Measurements from ENCODE around the gene ABHD17A.

Gene ABHD17A

DNA sequence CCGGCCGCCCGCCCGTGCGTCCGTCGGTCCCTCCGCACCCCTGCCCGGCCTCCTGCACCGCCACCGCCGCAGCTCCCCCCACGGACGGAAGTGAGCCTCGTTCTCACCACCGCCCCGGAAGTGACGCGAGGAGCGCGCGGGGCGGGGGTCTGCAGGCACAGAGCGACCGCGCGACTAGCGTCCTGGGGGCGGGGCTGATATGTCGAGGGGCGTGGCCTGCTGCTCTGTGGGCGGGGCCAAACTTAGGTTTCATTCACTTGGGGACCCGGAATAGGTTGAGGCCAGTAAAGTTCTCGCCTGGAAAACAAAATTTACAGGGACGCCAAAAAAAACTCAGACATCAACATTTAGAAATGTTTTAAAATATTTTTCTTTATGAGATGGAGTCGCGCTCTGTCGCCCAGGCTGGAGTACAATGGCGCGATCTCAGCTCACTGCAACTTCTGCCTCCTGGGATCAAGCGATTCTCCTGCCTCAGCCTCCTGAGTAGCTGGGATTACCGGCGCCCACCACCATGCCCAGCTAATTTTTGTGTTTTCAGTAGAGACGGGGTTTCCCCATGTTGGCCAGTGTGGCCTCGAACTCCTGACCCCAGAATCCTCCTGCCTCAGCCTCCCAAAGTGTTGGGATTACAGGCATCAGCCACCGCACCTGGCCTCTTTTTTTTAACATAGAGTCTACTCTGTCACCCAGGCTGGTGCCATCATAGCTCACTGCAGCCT is at the start of gene ABHD17A:
TSS of gene ABHD17A (minus strand) at position 99 of the 722 bp plus-strand sequence. CDS start 3,930 bp downstream, outside the sequence.
- peak; percentile 72 to 82 for DNase-seq

DNA sequence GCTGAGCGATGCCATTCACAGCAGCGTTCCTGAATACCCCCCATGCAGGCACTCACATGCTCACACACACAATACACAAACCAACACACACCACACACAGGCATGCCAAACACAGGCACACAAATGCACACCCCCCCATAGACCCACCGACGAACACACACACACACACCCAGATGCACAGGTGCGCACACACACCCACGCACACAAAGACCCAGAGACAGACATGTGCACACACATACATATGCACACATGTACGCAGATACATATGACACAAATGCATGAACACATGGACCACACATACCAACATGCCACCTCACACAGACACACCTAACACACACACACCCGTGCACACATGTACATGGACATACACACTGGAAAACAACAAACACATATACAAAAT is 48.6 kb upstream of the ABHD17A start:
- no peak for DNase-seq

DNA sequence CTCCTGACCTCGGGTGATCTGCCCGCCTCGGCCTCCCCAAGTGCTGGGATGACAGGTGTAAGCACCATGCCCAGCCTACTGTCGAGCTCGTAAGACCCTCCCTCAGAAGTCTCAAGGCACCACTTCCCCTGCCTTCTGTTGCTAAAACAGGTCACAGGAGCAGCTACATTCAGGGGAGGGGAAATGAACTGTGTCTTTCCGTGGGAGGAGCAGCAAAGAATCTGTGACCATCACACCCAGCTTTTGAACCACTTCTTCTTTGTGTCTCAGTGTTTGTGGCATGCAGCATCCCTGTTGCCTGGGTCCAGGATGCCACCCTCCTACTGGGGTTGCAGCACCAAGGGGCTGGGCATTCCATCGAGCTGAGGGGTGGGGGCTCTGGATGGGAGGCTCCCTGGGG is 47.9 kb upstream of the ABHD17A start:
- no peak for DNase-seq

DNA sequence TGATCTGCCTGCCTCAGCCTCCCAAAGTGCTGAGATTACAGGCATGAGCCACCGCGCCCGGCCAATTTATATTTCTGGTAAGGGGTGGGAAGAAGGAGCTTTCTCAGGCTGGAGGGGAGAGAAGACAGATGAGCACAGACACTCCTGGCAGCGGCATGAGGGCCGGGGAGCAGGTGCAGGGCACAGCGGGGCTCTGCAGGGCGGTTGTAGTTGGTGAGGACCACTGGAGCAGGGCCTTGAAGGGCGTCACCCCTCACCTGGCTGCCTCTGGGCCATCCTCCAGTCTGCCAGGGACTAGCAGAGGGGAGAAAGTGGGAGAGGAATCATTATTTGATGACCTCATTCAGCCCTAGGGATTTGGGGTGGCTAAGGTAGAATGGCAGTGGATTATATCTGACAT is 47.1 kb upstream of the ABHD17A start:
- no peak for DNase-seq

DNA sequence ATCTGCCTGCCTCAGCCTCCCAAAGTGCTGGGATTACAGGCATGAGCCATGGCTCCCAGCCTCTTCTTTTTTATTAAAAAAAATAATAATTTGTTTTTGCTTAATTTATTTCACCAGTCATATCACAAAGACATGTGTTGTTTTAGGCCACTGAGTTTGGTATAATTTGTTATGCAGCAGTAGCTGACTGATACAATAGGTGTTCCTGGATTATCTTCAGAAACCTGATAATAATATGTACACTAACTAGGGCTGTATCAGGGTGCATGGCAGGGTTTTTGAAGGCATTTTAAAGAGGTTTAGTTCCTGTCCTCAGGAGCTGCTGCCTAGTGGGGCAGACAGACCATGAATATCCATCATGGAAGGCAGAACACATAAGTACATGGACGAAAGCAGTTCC is 46.1 kb upstream of the ABHD17A start:
- no peak for DNase-seq

DNA sequence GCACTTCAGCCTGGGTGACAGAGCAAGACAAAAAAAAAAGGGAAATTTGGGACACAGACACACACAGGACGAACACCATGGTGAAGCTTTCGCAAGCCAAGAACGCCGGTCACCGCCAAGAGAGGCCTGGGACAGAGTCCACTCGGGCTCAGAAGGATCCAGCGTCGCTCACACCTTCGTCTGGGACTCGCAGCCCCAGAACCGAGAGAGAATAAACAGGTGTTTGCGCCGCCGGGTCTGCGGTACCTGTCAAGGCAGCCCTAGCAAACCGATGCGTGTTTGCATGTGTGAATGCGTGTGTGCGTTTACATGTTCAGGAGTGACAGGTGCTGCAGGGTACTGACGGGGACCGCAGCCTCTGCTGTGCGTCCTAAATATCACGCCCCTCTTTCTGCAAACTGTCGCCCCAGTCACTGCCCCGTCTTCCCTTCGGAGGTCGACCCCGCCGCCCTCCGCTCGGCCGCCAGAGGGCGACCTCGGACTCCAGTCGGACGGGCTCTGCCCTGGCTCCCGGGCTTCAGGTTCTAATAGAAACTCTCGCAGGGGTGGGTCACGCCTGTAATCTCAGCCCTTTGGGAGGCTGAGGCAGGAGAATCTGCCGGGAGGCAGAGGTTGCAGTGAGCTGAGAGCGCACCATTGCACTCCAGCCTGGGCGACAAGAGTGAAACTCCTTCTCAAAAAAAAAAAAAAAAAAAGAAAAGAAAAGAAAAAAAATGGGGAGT is 43.9 kb upstream of the ABHD17A start:
- peak; percentile 59 to 77 for DNase-seq

DNA sequence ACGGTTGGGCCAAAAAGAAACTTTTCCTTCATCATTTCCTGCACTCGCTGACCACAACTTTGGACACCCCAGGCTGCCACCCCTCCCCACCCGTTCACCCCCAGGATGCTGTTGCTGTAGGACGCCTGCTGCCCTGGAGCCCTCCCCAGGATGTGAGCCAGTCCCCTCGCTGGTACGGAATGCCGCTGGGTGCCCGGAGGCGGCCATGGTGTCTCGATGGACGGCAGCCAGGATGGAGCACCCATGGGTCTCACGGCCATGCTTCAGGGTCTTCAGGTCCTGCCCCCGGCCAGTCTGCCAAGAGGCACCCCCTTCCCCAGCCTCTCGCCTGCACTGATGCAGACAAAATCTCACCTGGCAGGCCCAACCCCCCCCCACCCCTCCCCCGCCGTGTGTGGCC is 40.2 kb upstream of the ABHD17A start:
- no peak for DNase-seq

DNA sequence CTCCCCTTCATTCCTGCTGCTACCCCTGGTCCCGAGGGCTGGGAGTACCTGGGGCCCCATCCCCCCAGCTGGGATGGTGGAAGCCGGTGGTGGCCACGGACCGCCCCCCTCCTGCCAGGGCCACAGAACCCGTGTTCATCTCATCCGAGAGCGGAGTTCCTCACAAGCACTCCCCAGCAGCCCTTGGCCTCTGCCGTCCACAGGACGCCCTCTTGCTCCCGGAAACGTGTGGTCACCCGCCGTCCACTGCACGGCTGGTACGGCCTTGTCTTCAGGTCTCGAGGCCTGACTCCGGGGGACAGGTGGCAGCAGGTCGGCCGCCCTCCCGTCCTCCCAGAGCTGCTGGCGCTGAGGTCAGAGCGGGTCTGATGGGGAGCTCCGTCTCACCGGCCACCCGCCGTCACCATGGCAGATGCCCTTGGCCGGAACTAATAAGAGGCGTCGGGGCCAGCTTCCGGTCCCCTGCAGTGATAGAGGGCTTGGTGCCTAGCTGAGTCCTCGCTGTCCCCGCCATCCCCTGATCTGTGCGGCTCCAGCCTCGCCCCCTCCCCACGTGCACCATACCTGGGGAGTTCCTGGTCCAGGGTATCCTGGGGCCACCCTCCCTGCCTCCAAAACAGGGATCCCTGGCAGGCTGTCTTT is 39.1 kb upstream of the ABHD17A start:
- no peak for DNase-seq

DNA sequence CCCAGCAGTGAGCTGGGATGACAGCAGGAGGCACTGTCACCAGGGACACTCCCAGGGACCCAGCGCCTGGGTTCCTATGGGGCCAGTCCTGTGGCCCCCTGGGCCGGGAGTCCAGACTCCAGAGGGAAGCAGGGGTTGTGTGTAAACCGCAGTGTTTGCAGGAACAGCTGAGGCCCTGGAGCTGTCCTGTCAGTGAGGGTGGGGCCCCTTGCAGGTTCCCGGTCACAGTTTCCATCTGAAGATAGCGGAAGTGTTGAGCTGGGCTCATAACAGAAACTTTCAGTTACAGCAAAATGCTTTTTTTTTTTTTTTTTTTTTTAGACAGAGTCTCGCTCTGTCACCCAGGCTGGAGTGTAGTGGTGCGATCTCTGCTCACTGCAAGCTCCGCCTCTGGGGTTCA is 38.0 kb upstream of the ABHD17A start:
- DNase-seq = no peak

DNA sequence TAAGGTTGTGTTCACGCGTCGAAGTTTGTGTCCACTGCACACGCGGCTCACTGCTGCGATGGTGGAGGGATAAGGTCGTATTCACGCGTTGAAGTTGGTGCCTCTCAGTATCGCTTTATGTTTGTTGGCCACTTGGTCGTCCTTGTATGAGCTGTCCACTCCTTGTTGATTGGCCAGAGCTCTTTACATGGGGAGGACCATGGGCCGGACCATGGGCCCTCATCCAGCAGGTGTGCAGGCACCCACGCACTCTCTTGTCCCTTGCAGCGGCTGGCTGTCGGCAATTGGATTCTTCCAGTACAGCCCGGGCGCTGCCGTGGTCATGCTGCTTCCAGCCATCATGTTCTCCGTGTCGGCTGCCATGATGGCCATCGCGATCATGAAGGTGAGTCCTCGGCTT is 37.5 kb upstream of the ABHD17A start:
- no peak for DNase-seq

DNA sequence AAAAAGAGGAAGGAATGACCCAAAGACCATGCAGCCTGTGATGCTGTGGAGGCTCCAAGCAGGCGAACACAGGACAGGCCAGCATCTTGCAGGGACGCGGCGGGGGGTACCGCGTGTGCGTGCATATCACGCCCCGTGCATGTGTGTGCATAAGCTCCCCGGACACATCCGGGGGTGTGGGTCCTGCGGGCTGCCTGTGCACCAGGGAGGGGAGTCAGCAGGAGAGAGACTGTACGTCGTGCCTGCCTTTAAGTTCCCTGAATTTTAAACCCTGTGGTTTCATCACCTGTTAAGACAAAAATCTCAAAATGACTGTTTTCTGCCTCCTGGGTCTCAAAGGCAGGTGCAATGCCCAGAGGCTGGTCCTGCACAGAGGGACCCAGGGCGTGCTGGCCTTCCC is 36.5 kb upstream of the ABHD17A start:
- DNase-seq = no peak

DNA sequence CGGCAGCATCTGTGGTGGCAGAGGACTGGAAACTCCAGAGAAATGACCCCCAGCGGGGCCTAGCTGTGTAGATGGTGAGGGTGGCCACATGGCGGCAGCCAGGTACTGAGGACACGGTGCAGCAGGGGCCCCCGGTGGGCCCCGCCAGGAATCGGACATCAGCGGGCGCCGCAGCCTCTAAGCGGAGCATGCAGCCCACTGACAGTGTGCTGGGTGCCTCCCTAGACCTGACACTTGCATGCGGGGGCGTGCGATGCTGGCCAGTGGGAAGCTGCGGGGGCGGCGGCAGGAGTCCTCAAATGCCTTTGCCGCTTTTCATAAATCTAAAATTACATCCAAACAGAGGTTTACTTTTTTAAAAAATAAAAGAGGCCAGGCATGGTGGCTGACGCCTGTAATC is 36.0 kb upstream of the ABHD17A start:
- DNase-seq = no peak

DNA sequence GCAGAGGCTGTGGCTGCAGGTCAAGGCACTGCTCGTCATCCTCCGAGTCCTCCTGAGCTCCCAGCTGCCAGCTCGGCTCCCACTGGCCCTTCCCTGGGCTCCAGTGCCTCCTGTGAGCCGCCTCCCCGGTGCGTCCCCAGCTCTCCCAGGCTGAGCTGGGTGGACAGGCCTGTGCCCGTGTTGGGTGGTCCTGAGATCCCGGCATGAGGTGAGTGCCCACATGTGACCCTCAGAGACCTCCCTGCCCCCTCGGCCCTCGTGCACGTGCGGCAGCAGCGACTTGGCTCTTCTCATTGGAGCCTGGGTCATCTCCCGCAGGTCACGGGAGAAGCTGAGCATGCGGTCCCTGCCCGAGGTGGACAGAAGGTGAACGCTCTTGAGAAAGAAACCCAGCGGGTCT is 35.3 kb upstream of the ABHD17A start:
- DNase-seq = no peak

DNA sequence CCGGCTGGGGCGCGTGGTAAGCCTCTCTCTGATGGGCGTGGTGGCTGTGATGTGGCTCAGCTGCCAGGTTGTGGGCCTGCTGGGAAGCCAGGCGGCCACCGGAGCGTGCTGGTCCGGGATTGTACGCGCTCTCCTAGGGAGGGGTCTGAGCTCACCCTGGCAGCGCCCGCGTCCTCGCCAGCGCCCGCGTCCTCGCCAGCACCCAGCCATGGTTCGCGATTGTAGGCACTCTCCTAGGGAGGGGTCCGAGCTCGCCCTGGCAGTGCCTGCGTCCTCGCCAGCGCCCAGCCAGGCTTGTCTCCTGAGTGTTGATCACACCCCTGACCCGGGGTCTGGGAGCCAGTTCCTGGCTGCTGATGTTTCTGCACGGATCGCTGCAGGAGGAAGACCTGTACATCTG is 33.7 kb upstream of the ABHD17A start:
- DNase-seq = no peak

DNA sequence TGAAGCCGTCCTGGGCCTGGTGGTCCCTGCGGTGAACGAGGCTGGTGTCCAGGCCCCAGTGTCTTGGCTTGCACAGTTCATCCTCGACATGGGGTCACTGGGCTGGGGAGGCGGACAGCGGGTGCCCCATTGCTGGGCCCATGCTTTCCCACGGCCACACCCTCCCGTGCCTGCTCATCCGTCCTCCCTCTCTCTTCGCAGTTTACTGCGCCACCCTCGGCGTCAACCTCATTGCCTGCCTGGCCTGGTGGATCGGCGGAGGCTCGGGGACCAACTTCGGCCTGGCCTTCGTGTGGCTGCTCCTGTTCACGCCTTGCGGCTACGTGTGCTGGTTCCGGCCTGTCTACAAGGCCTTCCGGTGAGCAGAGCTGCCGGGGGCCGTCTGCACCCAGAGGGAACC is 32.6 kb upstream of the ABHD17A start:
- DNase-seq = no peak

DNA sequence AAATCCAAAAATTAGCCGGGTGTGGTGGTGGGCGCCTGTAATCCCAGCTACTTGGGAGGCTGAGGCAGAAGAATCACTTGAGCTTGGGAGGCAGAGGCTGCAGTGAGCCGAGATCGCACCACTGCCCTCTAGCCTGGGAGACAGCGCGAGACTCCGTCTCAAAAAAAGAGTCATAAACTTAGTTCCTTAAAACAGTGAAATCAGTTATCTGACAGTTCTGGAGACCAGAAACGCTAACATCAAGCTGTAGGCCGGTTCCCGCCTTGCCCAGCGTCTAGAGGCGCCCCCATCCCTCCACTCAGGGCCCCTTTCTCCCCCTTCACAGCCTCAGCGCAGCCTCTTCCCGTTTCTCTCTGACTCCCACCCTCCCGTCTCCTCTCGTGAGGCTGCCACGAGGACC is 31.9 kb upstream of the ABHD17A start:
- DNase-seq = no peak

DNA sequence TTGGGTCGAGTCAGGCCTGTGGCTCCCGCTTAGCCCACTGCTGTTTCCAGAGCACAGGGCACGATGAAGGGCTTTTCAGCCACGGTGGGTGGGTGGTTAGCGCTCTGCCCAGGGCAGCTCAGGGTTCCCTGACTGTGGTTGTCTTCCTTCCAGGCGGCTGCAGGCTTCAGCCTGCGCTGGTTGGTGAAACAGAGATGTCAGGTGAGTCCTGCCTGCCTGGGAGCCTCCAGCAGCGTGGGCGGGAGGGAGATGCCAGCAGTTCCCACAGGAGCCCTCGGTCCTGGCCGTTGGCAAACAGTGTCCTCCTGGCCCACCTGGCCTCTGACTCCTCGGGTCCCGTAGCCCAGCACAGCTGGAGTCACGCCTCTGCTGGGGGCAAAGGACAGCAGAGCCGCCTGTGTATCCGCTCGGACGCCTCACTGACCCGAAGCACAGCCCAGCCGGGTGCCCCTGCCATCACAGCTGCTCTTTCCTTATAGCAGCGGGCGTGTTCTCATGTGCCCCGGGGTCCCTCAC is 29.6 kb upstream of the ABHD17A start:
- no peak for DNase-seq

DNA sequence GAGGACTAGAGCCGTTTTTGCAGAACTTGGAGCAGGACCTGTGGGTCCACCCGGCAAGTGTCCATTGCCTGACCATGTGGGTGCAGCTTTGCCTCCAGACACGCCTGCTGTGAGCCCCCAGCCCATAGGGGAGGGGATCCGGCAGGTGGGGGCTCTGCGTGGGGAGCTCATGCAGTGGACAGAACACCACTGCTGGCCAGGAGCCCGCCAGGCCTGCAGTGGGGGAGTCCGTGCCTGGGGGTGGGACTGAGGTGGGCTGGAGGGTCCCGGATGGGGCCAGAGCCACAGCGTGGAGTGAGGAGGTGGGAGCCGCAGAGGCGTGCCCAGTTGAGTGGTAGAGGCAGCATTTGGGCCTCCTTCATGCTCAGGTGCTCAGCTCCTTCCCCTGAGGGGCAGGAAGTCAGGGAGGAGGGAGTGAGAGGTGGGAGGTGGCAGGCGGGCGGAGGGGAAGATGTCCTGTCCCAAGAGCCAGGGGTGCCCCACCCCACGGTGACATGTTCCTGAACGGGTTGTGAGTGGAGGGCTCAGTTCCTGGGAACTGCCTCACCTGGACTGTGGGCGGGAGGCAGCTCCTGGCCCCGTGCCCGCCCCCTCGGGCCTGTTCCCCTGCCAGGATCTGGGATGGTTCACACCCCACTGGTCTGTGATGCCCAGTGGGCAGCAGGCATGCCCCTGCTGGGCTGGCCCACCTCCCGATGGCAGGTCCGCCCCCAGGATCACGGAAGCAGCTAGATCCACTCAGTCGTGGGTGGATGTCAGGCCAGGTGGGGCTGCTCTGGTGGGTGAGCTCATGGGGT is 28.7 kb upstream of the ABHD17A start:
- DNase-seq = no peak

DNA sequence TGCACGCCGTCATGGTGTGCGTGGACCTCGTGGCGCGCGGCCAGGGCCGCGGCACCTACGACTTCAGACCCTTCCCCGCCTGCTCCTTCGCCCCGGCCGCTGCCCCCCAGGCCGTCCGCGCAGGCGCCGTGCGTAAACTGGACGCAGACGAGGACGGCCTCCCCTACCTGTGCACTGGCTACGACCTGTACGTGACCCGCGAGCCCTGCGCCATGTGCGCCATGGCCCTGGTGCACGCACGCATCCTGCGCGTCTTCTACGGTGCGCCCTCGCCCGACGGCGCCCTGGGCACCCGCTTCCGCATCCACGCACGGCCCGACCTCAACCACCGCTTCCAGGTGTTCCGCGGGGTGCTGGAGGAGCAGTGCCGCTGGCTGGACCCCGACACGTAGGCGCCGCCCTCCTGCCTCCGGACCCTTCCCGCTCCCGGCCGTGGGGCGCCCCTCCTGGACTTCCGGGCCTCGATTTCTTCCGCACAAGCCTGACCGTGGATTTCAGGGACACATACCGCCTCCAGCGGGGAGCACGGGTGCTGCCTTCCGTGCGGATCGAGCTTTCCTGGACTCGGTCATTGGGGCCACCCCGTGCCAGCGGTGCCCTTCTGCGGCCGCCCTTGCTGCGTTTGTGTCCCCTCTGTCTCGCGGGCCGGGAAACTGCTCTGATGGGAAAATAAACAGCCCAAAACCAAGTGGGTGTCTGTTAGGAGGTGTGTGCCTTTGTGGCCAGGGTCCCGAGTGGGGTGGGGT is 27.6 kb upstream of the ABHD17A start:
- DNase-seq = no peak

DNA sequence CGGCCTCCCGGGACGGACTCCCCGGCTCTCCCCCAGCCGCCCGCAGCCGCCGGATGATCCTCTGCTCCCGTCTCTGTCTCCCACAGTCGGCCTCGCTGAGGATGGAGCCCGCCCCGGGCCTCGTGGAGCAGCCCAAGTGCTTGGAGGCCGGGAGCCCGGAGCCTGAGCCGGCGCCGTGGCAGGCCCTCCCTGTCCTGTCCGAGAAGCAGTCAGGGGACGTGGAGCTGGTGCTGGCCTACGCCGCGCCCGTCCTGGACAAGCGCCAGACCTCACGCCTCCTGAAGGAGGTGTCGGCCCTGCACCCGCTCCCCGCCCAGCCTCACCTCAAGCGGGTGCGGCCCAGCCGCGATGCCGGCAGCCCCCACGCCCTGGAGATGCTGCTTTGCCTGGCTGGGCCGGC is 26.7 kb upstream of the ABHD17A start:
- no peak for DNase-seq

DNA sequence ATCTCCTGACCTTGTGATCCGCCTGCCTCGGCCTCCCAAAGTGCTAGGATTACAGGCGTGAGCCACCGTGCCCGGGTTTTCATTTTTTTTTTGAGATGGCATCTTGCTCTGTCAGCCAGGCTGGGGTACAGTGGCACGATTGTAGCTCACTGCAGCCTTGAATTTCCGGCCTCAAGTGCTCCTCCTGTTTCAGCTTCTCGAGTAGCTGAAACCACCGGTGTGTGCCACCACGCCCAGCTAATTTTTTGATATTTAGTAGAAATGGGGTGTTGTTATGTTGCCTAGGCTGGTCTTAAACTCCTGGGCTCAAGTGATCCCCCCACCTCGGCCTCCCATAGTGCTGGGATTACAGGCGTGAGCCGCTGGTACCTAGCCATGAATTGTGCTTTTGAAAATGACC is 25.8 kb upstream of the ABHD17A start:
- no peak for DNase-seq

DNA sequence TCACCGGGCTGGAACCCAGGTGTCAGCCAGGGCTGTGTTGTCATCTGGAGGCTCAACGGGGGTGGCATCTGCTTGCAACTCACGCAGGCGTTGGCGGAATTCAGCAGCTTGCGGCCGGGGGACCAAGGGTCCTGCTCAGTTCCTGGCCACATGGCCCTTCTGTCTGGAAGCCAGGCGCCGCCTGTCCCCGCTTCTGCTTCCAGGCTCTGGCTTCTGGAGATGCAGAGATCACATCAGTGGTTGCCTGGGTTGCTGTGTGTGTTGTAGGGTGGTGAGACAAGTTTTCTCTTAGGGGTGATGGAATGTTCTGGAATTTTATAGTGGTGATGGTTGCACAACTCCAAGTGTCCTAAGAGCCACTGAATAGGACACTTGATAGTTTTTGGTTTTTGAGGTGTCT is 24.9 kb upstream of the ABHD17A start:
- DNase-seq = no peak

DNA sequence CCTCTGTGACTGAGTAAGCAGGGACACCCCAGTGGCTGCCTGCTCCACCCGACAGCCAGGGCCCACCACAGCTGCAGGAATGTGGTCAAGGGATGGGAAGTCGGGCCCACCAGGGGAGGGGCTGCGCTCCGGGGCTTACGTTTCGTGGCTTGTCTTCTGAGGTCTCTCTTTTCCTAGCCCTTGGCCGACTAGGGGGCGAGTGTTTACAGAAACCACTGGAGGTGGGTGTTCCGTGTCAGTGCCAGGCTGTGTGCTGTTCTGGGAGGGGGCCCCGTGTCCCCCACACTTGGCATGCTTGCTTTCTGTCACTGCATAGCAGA is 24.4 kb upstream of the ABHD17A start:
- DNase-seq = no peak

All from SHP77 (cell line).